NCI-H1092 treated with DMSO at 0.1 percent for 48 hours (cell line): ENCODE data around the gene IPCEF1.
"Not testable (repeated sequence)": the region's sequence is repeated elsewhere in the genome, so short reads cannot be mapped to it uniquely, and the experiment has no call there.

ENCODE experiments used
- DNase-seq: peaks from one replicate; lab custom pipeline; 2025; lab: John Stamatoyannopoulos, UW

IPCEF1 gene

DNA sequence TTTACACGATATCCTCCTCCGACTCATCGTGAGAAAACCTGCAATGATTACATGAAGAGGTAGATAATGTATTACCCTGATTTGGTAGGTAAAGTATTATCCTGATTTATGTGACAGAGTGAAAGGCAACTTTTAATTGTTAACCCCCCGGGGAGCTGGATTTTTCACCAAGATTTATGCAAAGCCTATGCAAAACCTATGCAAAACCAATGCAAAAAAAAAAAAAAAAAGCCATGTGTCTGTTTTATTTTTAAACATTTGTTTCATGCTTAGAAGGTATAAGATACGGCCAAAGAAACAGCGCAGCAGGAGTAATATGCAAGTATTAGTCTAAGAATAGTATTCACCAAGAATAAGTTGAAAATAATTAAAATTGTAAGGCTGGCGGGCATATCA lies 109.9 kb downstream of the IPCEF1 start:
- DNase-seq, result no peak

DNA sequence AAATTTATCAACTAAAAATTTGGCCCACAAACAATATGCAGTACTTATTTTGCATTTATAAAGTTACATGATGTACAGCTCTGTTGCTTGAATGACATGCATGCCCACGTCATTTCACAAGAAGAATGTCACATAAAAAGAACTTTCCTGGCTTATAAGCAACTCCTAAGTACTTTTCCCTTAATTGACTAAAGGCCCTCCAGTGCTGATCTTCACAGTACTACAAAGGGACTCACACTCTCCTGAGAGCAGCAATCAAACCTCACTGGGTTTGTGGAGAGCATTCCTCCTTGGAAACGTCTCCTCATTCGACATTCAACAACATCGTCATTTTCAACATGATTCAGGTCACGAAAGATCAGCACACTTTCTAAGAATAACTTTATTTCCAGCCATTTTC lies 111.1 kb downstream of the IPCEF1 start:
- DNase-seq, result no peak

- no peak for DNase-seq
Measured at GRCh38 chr6:154243793-154244750, 112.5 kb downstream of the IPCEF1 start.

GRCh38 chr6:154242617-154243357 lies 113.8 kb downstream of the IPCEF1 start:
- no peak for DNase-seq

GRCh38 chr6:154241581-154241980 lies 115.0 kb downstream of the IPCEF1 start:
- DNase-seq, result no peak

DNA sequence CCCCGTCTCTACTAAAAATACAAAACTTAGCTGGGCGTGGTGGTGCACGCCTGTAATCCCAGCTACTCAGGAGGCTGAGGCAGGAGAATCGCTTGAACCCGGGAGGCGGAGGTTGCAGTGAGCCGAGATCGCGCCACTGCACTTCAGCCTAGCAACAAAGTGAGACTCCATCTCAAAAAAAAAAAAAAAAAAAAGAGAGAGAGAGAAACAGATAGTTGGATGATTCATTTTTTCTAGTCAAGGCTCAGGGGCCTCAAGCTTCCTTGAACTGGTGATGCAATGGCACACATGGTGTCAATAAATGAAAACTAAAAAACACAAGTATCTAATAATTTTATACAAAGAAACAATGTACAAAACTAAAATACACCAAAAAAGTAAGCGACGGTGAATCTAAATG lies 115.5 kb downstream of the IPCEF1 start:
- DNase-seq, result not testable (repeated sequence)

DNA sequence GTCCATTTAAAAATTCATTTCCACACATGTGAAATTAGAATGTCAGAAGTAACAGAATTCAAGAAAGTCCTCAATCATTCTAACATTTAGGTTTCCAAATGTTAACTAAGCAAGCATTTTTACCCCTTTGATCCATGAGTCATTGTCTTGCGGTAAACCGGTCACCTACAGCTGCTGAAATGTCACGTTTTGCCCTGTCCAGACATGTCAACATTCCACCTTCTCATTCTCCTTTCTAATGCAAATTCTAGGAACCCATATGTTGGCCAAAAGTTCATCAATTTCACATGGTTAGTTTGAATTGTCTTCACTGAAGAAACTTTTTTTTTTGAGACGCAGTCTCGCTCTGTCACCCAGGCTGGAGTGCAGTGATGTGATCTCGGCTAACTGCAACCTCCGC lies 117.2 kb downstream of the IPCEF1 start:
- no peak for DNase-seq

- no peak for DNase-seq
Measured at GRCh38 chr6:154238831-154239230, 117.8 kb downstream of the IPCEF1 start.

GRCh38 chr6:154236646-154237301 lies 119.8 kb downstream of the IPCEF1 start:
- no peak for DNase-seq

GRCh38 chr6:154234019-154234772 lies 122.4 kb downstream of the IPCEF1 start:
- no peak for DNase-seq

GRCh38 chr6:154233383-154233782 lies 123.2 kb downstream of the IPCEF1 start:
- DNase-seq, result no peak

- DNase-seq, result no peak
Measured at GRCh38 chr6:154232013-154232910, 124.3 kb downstream of the IPCEF1 start.

DNA sequence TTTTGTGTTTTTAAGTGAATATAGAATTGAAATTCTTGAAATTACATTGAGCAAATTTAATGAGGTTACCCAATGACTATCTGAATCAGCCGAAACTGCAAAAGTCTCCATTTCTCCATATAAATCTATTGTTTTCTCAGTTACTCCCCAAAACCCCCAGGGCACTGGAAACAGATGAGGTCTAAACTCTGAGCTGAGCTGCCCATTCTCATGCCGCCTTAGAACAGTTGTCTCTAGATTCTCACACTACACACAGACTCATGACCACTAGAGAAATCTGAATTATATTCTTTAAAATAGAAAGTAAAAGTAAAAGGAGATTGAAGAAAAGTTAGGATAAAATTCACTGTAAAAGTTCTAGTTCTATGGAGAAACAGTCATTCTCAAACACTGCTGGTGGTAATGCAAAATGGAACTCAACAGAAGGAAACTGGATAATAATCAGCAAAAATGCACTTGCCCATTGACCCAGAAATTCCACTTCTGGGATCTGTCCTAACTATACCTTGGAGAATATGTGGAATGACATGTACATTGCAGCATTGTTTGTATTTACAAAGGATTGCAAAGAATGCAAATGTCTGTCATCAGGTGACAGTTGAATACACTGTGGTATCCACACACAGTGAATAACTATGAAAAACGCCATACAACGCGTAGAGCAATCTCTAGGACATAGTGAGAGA lies 125.5 kb downstream of the IPCEF1 start:
- DNase-seq, result no peak

GRCh38 chr6:154230393-154230792 lies 126.2 kb downstream of the IPCEF1 start:
- DNase-seq, result no peak

DNA sequence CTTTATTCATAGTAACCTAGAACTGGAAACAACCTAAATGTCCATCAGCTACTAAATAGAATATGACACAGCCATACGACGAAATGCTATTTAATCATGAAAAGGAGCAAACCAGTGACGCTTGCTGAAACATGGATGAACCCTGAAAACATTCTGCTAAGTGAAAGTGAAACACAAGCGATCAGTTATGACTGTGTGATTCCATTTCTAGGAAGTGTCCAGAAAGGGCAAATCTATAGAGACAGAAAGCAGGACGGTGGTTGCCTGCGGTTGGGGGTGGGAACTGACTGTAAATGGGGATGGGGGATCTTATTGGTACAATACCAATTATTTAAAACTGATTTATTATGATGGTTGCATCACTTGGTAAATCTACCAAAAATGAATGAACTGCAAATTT lies 126.8 kb downstream of the IPCEF1 start:
- DNase-seq, result no peak

DNA sequence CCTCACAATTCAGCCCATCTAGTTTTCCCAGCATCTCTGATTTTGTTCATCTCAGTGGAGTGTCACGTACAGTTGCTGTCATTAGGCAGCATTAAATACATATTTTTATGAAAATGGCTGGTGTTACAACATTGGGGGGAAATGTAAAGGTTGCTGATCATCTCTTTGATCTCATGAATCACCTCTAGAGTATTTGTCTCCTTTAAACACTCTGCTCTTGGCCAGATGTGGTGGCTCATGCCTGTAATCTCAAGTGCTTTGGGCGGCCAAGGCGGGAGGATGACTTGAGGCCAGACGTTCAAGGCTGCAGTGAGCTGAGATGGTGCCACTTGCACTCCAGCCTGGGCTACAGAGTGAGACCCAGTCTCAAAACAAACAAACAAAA lies 128.1 kb downstream of the IPCEF1 start:
- no peak for DNase-seq

GRCh38 chr6:154227862-154228520 lies 128.6 kb downstream of the IPCEF1 start:
- no peak for DNase-seq

GRCh38 chr6:154226461-154226860 lies 130.1 kb downstream of the IPCEF1 start:
- no peak for DNase-seq

DNA sequence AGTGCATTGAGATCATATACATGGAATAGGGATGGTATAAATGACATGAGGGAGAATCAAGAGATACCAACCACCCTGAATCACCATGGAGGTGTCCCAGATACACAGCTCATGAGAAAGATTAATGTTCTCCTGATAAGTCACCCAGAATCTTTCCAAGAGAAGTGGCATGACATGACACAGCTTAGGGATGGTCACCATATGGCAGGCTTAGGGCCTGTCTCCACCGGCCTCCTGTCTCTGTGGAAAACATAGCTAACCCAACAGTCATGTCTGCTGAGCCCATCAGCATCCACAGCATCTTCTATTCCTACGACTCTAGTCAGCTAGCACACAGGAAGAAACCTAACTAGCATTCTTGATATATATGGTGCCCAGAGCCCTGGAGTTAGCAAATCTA lies 133.3 kb downstream of the IPCEF1 start:
- DNase-seq, result no peak

DNA sequence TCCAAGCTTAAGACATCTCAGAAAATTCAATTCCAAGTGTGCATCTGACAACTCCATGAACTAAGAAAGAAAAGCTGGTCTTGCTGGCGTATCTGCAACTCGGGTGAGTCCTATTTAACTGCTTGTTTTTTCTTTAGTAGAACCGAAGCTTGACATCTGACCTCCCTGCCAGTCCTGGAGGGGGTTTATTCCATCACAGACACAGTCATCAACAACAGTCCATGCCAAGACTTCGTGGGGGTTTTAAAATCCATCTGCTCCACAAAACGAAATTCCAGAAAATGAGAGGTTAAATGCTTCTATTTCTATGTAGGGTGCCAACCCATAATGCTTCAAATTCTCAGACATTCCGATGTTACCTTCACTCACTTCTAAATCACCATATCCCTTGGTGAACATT lies 133.9 kb downstream of the IPCEF1 start:
- DNase-seq, result no peak
